ENCODE results near the gene TENT4B.
A peak's percentile ranks its signal among the peaks of the same experiment; 100 is the strongest.

Gene TENT4B

DNA sequence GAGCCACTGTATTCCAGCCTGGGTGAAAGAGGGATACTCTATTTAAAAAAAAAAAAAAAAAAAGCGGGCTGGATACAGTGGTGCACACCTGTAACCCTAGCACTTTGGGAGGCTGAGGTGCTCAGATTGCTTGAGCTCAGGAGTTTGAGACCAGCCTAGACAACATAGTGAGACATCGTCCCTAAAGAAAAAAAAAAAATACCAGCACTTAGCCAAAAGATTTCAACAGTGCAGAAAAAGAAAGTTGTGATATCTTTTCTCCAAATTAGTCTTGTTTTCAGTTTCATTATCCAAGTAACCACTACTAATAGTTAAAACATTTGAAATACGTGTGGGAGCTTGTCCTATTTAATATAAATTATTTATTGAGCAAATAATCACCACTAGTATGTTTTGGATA, 48.7 kb downstream of the TENT4B start:
- no peaks in the 10 kb centered on the region for H3K27me3 ChIP-seq (ENCODE audit: insufficient read depth, low read length)

DNA sequence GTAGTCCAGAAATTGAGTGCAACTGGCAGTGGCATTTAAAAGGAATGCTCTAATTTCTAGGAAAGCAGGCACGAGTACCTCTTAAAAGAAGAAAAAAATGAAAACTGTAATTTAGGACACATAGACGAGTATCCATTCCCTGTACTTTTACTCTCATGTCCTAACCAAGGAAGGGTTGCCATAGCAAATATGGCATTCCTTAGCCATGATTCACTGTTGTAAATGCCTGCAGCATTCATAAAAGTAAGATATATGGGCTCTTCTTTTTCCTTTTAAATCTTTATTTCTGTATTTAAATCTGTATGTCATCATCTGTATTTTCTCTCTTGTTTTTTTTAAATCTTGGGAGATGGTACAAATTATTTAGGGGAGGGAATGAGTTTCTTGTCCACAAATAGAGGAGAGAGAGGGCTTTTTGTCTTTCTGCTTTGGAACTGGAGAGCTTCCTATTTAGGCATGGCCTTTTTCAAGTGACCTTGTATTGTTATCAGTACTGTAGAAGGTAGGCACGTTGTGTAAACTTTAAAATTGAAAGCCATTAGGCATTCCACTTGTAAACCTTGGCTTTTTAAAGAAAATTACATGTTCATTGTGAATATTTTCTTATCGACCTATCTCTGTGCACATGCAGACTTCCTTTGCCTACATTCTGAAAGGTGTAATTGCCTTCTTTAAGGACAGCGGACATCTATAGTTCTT, 50.0 kb downstream of the TENT4B start:
- H3K4me1 ChIP-seq (ENCODE audit: insufficient read depth, low read length): peaks cover 7% of the 10 kb centered on the region
- no peak overlapping the region for H3K27ac ChIP-seq (ENCODE audit: low read length)
- H3K9ac ChIP-seq (ENCODE audit: low read depth, low read length): no peak overlapping the region
- no peak overlapping the region for H3K4me3 ChIP-seq (ENCODE audit: low read length)
- H3K27me3 ChIP-seq (ENCODE audit: insufficient read depth, low read length): no peaks in the 10 kb centered on the region
- H3K36me3 ChIP-seq (ENCODE audit: insufficient read depth, low read depth, low read length): no peaks in the 10 kb centered on the region
- no peaks in the 10 kb centered on the region; the same call in 1 of the 2 replicates for H3K9me3 ChIP-seq (ENCODE audit: insufficient read depth, low read depth, low read length)

More for the DNA sequence above, 48.7 kb downstream of the TENT4B start:
- Histone ChIP-seq H3K4me1 (ENCODE audit: insufficient read depth, low read length) (peaks cover 7% of the 10 kb centered on the region), H3K36me3 (ENCODE audit: insufficient read depth, low read depth, low read length) (no peaks in the 10 kb centered on the region), H3K27ac (ENCODE audit: low read length) (no peak overlapping the region), H3K9ac (ENCODE audit: low read depth, low read length) (no peak overlapping the region), H3K9me3 (ENCODE audit: insufficient read depth, low read depth, low read length) (no peaks in the 10 kb centered on the region; the same call in 1 of the 2 replicates), H3K4me3 (ENCODE audit: low read length) (no peak overlapping the region)

DNA sequence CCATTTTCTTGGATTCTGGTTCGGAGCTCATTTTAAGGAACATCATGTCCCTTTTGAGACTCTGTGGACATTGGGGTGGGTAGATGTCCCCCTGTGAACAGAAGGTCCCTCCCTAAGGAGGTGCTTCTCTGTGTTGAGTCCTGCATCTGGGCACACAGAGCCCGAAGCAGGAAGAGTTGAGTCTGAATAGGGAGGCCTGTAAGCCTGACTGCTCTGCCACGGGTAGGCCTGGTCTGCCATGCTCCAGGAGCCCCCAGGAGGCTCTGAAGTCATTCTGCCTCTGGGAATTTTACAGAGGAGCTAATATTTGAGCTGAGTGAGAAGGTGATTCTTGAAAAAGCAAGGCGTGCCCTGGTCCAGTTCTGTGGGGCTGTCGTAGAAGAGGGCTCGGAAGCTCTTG, 50.6 kb downstream of the TENT4B start:
- H3K4me3 ChIP-seq (ENCODE audit: low read length): no peak overlapping the region
- no peaks in the 10 kb centered on the region for H3K36me3 ChIP-seq (ENCODE audit: insufficient read depth, low read depth, low read length)
- no peaks in the 10 kb centered on the region for H3K27me3 ChIP-seq (ENCODE audit: insufficient read depth, low read length)
- H3K9ac ChIP-seq (ENCODE audit: low read depth, low read length): no peak overlapping the region
- H3K27ac ChIP-seq (ENCODE audit: low read length): no peak overlapping the region
- peaks cover 7% of the 10 kb centered on the region for H3K4me1 ChIP-seq (ENCODE audit: insufficient read depth, low read length)
- H3K9me3 ChIP-seq (ENCODE audit: insufficient read depth, low read depth, low read length): no peaks in the 10 kb centered on the region; the same call in 1 of the 2 replicates

DNA sequence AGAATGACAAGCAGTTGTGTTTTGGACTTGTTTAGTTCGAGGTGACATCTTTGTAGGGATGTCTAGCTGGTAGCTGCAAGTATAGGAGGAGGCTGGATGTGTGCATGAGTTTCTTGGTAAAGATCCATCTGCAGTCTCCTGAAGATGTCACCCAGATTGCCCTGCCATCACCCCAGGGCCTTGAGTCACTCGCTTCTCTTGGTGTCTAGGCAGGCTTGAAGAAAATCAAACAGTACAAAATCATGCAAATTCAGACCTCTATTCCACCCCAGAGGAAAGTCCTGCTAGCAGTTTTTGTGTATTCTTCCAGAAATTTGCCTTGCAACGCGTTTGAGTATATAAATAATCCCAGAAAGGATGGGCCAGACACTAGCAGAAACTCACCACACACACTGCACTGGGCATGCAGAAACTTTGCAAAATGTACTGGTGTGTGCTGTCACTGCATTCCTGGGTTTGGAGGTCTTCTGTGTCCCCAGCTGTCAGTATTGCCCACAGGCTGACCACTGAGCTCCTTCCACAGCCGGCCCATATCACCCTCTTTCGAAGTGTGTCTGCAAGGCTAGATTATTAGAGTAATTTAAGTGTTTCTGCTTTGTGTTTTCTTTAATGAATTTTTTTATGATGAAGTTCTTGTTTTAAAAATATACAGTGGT, 51.5 kb downstream of the TENT4B start:
- no peak overlapping the region for H3K27ac ChIP-seq (ENCODE audit: low read length)
- no peaks in the 10 kb centered on the region for H3K36me3 ChIP-seq (ENCODE audit: insufficient read depth, low read depth, low read length)
- no peaks in the 10 kb centered on the region for H3K9me3 ChIP-seq (ENCODE audit: insufficient read depth, low read depth, low read length)
- no peak overlapping the region for H3K4me3 ChIP-seq (ENCODE audit: low read length)
- peaks cover 7% of the 10 kb centered on the region for H3K4me1 ChIP-seq (ENCODE audit: insufficient read depth, low read length)
- H3K27me3 ChIP-seq (ENCODE audit: insufficient read depth, low read length): no peaks in the 10 kb centered on the region
- no peak overlapping the region for H3K9ac ChIP-seq (ENCODE audit: low read depth, low read length)

DNA sequence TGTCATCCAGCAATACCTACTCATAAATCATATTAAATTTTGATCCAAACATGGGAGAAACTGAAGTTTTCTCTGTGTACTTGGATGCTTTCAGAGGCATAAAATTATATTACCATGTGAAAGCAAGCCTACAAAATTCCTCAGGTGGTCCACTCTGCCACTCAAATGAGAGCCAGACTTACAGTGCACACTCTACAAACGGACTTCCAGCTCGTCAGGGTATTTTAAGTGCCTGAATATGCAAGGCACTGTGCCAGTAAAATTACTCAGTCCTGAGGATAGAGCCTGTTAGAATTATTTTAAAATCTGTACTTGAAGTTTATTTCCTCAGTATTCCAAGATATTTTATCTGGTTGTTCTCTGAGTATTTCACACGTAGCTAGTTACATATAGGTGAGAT, 54.5 kb downstream of the TENT4B start:
- Histone ChIP-seq H3K4me1 (ENCODE audit: insufficient read depth, low read length) (peaks cover 7% of the 10 kb centered on the region), H3K9ac (ENCODE audit: low read depth, low read length) (no peak overlapping the region), H3K36me3 (ENCODE audit: insufficient read depth, low read depth, low read length) (peaks cover 6% of the 10 kb centered on the region; the same call in 1 of the 2 replicates), H3K27ac (ENCODE audit: low read length) (no peak overlapping the region), H3K27me3 (ENCODE audit: insufficient read depth, low read length) (no peaks in the 10 kb centered on the region), H3K4me3 (ENCODE audit: low read length) (no peak overlapping the region), H3K9me3 (ENCODE audit: insufficient read depth, low read depth, low read length) (no peaks in the 10 kb centered on the region)

DNA sequence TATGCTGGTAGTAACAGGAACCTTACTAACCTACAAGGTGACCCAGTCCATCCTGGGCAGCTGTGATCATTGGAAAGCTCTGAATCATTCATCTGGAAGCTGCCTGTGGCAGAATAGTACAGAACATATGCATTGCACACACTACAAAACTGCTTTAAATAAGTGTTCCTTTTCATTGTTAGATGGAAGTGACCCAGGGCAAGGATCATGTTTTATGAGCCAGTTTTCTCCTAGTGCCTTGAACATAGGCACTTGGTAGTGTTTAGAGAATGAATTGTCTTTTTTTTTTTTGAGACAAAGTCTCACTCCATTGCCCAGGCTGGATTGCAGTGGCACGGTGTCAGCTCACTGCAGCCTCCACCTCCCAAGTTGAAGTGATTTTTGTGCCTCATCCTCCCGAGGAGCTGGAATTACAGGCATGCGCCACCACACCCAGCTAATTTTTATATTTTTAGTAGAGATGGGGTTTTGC, 55.4 kb downstream of the TENT4B start:
- H3K36me3 ChIP-seq (ENCODE audit: insufficient read depth, low read depth, low read length): peaks cover 6% of the 10 kb centered on the region; the same call in 1 of the 2 replicates
- H3K4me1 ChIP-seq (ENCODE audit: insufficient read depth, low read length): peaks cover 2% of the 10 kb centered on the region; the same call in 1 of the 2 replicates
- H3K4me3 ChIP-seq (ENCODE audit: low read length): no peak overlapping the region
- no peak overlapping the region for H3K27ac ChIP-seq (ENCODE audit: low read length)
- no peaks in the 10 kb centered on the region for H3K27me3 ChIP-seq (ENCODE audit: insufficient read depth, low read length)
- no peak overlapping the region for H3K9ac ChIP-seq (ENCODE audit: low read depth, low read length)
- H3K9me3 ChIP-seq (ENCODE audit: insufficient read depth, low read depth, low read length): no peaks in the 10 kb centered on the region

DNA sequence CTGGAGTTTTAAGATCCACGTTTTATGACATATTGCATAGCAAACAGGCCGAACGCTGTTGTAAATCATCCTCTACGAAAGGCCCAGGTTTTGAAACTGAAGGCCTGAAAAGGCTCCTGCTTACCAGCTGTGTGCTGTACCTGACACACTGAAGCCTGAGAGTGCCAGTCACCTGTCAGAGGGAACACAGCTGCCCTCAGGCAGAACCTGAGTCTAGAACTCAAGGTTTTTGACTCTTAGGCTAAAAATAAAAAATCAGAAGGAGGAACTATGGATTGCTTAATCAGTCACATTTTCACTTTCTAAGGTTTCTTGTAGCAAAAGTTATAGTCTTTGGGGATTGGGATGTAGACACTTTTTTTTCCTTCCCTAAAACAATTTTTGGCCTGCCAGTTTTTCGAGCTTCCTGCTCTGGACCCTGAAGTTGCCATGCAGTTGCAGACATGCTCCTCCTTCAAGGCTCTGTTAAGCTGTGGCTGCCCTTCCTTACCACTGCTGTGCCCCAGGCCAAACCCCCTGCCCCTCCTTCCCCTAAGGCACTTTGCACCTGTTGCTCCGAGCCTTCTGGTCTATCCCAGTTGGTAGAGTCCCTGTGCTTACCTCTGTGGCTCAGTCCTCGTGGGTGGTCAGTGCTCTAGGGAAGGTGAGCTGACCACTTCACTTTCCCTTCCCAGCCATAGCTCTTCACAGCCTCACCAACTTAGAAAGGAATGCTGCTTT, 56.6 kb downstream of the TENT4B start:
- Histone ChIP-seq H3K4me3 (ENCODE audit: low read length) (no peak overlapping the region), H3K27ac (ENCODE audit: low read length) (no peak overlapping the region), H3K4me1 (ENCODE audit: insufficient read depth, low read length) (no peaks in the 10 kb centered on the region; the same call in 1 of the 2 replicates)

DNA sequence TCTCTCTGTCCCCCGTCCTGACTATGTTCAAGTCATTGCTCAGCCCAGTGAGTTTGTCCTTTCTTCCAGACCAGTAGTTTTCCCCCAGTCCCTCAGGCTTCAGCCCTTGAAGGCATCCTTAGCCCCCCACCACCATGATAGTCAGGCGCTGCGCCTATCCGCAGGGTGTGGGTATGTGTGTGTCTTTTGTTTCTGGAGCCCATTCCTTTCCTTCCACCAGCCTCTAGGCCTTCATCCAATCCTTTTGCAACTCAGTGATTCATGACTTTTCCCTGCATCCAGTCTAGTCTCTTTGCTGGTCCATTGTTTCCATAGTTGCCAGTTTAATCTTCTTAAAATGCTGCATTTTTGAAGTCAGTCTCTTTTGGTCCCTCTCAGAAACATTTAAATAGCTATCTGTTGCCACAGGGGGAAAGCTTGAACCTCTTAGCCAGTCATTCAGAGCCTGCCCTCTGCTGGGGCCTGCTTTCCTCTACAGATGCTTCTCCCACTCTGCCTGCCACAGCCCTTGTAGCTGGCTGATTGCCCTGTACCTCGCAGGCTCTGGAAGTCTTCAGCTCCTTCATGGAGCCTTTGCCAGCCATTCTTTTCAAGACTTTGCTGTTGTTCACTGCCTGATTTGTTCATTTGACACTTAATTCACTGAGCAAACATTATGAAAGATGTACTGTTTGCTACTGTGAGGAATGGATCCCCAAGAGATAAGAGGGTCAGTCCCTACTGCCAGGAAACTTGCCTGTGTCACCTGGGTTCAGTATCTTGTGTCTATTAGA, 57.3 kb downstream of the TENT4B start:
- no peaks in the 10 kb centered on the region for H3K9me3 ChIP-seq (ENCODE audit: insufficient read depth, low read depth, low read length)
- H3K4me3 ChIP-seq (ENCODE audit: low read length): no peak overlapping the region
- H3K4me1 ChIP-seq (ENCODE audit: insufficient read depth, low read length): no peaks in the 10 kb centered on the region; the same call in 1 of the 2 replicates
- H3K36me3 ChIP-seq (ENCODE audit: insufficient read depth, low read depth, low read length): peaks cover 16% of the 10 kb centered on the region; the same call in 1 of the 2 replicates
- H3K27me3 ChIP-seq (ENCODE audit: insufficient read depth, low read length): no peaks in the 10 kb centered on the region
- H3K9ac ChIP-seq (ENCODE audit: low read depth, low read length): peak overlapping the region; percentile 16; the same call in 1 of the 2 replicates
- H3K27ac ChIP-seq (ENCODE audit: low read length): no peak overlapping the region

More for the DNA sequence above, 56.6 kb downstream of the TENT4B start:
- Histone ChIP-seq H3K36me3 (ENCODE audit: insufficient read depth, low read depth, low read length) (peaks cover 9% of the 10 kb centered on the region; the same call in 1 of the 2 replicates), H3K9me3 (ENCODE audit: insufficient read depth, low read depth, low read length) (no peaks in the 10 kb centered on the region), H3K9ac (ENCODE audit: low read depth, low read length) (peak overlapping the region; percentile 16; the same call in 1 of the 2 replicates), H3K27me3 (ENCODE audit: insufficient read depth, low read length) (no peaks in the 10 kb centered on the region)

DNA sequence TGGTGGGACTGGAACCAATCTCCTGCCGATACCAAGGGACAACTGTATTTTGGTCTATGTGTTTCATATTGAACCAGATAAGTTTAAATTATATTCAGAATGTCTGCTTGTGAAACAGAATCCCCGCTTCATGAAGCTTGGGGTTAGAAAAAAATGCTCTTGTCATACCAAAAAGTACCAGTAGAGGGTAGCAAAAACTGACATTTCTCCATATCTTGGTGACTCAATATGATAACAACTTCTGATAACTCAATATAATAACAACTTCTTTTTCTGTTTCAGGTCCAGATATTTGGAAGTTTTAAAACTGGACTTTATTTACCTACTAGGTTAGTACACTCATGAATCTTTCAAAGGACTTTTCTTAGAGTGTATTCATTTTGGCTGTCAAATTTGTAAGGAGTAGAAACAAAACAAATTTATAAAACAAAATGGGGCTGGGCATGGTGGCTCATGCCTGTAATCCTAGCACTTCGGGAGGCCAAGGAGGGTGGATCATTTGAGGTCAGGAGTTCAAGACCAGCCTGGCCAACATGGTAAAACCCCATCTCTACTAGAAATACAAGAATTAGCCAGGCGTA, 60.9 kb downstream of the TENT4B start:
- peaks cover 42% of the 10 kb centered on the region for H3K36me3 ChIP-seq (ENCODE audit: insufficient read depth, low read depth, low read length)
- H3K27me3 ChIP-seq (ENCODE audit: insufficient read depth, low read length): no peaks in the 10 kb centered on the region
- no peak overlapping the region for H3K27ac ChIP-seq (ENCODE audit: low read length)
- H3K9me3 ChIP-seq (ENCODE audit: insufficient read depth, low read depth, low read length): no peaks in the 10 kb centered on the region
- no peak overlapping the region for H3K9ac ChIP-seq (ENCODE audit: low read depth, low read length)
- no peaks in the 10 kb centered on the region; the same call in 1 of the 2 replicates for H3K4me1 ChIP-seq (ENCODE audit: insufficient read depth, low read length)
- H3K4me3 ChIP-seq (ENCODE audit: low read length): no peak overlapping the region

DNA sequence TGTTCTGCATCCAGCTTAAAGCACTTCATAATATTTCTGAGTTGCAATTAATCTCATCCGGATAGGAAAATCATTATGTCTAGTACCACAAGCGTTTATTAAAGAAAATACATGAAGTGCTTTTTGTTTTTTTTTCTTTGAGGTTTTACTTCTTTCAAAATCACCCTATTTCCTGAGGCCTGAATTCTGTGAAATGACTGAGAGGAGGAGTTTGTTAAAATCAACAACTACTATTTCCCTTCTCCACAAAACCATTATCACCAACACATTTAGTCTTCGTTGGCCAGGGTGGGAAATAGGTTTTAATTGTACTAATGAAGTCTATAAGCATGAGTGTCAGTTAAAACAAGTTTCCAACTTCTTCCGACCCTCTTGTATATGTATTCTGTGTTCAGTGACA, 62.6 kb downstream of the TENT4B start:
- H3K9ac ChIP-seq (ENCODE audit: low read depth, low read length): no peak overlapping the region
- H3K4me3 ChIP-seq (ENCODE audit: low read length): no peak overlapping the region
- H3K27ac ChIP-seq (ENCODE audit: low read length): no peak overlapping the region
- H3K27me3 ChIP-seq (ENCODE audit: insufficient read depth, low read length): no peaks in the 10 kb centered on the region
- H3K36me3 ChIP-seq (ENCODE audit: insufficient read depth, low read depth, low read length): peaks cover 46% of the 10 kb centered on the region
- H3K9me3 ChIP-seq (ENCODE audit: insufficient read depth, low read depth, low read length): no peaks in the 10 kb centered on the region
- H3K4me1 ChIP-seq (ENCODE audit: insufficient read depth, low read length): no peaks in the 10 kb centered on the region

DNA sequence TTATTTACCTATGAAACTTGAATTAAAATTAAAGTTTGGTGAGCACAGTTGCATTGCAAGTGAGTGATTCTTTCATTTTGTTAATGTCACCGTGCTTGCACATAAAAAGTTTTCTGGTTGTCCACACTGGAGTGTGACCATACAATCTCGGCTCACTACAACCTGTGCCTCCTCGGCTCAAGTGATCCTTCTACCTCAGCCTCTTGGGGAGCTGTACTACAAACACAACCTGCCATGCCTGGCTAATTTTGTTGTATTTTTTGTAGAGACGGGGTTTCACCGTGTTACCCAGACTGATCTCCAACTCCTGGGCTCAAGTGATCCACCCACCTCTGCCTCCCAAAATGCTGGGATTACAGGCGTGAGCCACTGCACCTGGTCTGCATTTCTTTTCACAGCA, 63.1 kb downstream of the TENT4B start:
- H3K9me3 ChIP-seq (ENCODE audit: insufficient read depth, low read depth, low read length): no peaks in the 10 kb centered on the region
- no peak overlapping the region for H3K9ac ChIP-seq (ENCODE audit: low read depth, low read length)
- peaks cover 46% of the 10 kb centered on the region for H3K36me3 ChIP-seq (ENCODE audit: insufficient read depth, low read depth, low read length)
- no peaks in the 10 kb centered on the region for H3K27me3 ChIP-seq (ENCODE audit: insufficient read depth, low read length)
- no peak overlapping the region for H3K4me3 ChIP-seq (ENCODE audit: low read length)
- H3K27ac ChIP-seq (ENCODE audit: low read length): no peak overlapping the region
- H3K4me1 ChIP-seq (ENCODE audit: insufficient read depth, low read length): no peaks in the 10 kb centered on the region

Measured in iPS-20b (cell line).